ENCODE data around the gene MOB1B. TPM values are rescaled to one million over a fixed set of nuclear protein-coding genes. Genes with fewer than 3 reads are reported as not detected.

MOB1B gene
- total RNA-seq, 1 experiment from 2014 or later, result 33.2 TPM

- ATAC-seq, result no peak
- 0 out of 2 replicates have a peak, but pooled peaks cover 3% of the 10 kb centered on the region for H4K20me1 ChIP-seq (ENCODE audit: insufficient read depth)
- peaks cover 15% of the 10 kb centered on the region for H3K79me2 ChIP-seq (ENCODE audit: insufficient read depth, low read length)
- no peak for DNase-seq (ENCODE audit: low read depth, low spot score)
- H3K27ac ChIP-seq (ENCODE audit: low read depth, low read length), result no peak overlapping the region
- no peak for TF ChIP-seq MAX (IDR thresholded peaks at IDR 0.05)
- no peak for TF ChIP-seq ZFX (IDR thresholded peaks at IDR 0.05)
- no peak for TF ChIP-seq CBX3 (IDR thresholded peaks at IDR 0.05; ENCODE audit: low read depth)
- TF ChIP-seq ZBTB33 (IDR thresholded peaks at IDR 0.05; ENCODE audit: extremely low read depth, insufficient replicate concordance, low read length), result no peak
- TF ChIP-seq TCF7L2 (IDR thresholded peaks at IDR 0.05; ENCODE audit: borderline replicate concordance, extremely low read depth, insufficient read depth, insufficient read length), result no peak
- TF ChIP-seq ELF1 (IDR thresholded peaks at IDR 0.05; ENCODE audit: borderline replicate concordance, low read depth), result no peak
- no peak for TF ChIP-seq EZH2 (IDR thresholded peaks at IDR 0.05)
- no peak overlapping the region for H2AFZ ChIP-seq (ENCODE audit: low read depth, low read length, poor library complexity, severe bottlenecking)
- no peaks in the 10 kb centered on the region for H3K9me2 ChIP-seq (ENCODE audit: insufficient read depth)
- CTCF ChIA-PET, result no interaction called here
- no peak overlapping the region for H3K9ac ChIP-seq (ENCODE audit: low read length)
- RAD21 ChIA-PET (ENCODE audit: low non-redundant PET in 1 of 2, low total read pairs in 2 of 2, uncharacterized antibody in 2 of 2, unreplicated experiment in 2 of 2), result interaction anchor here in 1 of 2 experiments (0.6 kb wide), 1 partner anchor 17 kb away, joined by 3 read pairs; no protein-coding TSS in a partner anchor
- H3K4me3 ChIP-seq (replicated peaks in 1 of 2; ENCODE audit: low read depth in 1 of 2, low read length in 2 of 2), result no peak overlapping the region
- H3K9me3 ChIP-seq (ENCODE audit: control insufficient read depth in 1 of 2, insufficient read depth in 1 of 2, low read depth in 1 of 2, low read length in 2 of 2), result no peaks in the 10 kb centered on the region
- BruUV-seq (replicated peaks), result no TSS peak
- H3K4me2 ChIP-seq (ENCODE audit: low read length), result no peak overlapping the region
- H3K4me1 ChIP-seq (ENCODE audit: control insufficient read depth in 1 of 2, insufficient read depth in 2 of 2, low read length in 2 of 2), result no peaks in the 10 kb centered on the region
- POLR2A ChIA-PET, result no interaction called here
- intact Hi-C loops (cut with micrococcal nuclease), result loop anchor here (10.0 kb wide), 1 partner anchor 929 kb away; no protein-coding TSS in a partner anchor
- H3K36me3 ChIP-seq (ENCODE audit: control insufficient read depth in 1 of 2, insufficient read depth in 2 of 2, low read length in 2 of 2), result no peaks in the 10 kb centered on the region
- no peaks in the 10 kb centered on the region for H3K27me3 ChIP-seq (ENCODE audit: insufficient read depth, low read length)
These were observed 34.1 kb downstream of the MOB1B start for GRCh38 chr4:70936200-70936787.

All from HCT116 (cell line).